ENCODE measurements around the gene SIX4. TPM values are rescaled to one million over a fixed set of nuclear protein-coding genes. Genes with fewer than 3 reads are reported as not detected.

The SIX4 gene
- total RNA-seq, 1 experiment from 2014 or later: 26.5 TPM

GRCh38 chr14:60722107-60722356 lies 2.1 kb downstream of the SIX4 start:
- Histone ChIP-seq H2BK15ac (ENCODE audit: low read depth, low read length) (no peak overlapping the region), H3K23me2 (ENCODE audit: insufficient read length, low read depth, low read length, poor library complexity, severe bottlenecking) (peaks cover 20% of the 10 kb centered on the region), H4K20me1 (ENCODE audit: control insufficient read depth, insufficient read depth, insufficient read length) (no peaks in the 10 kb centered on the region), H2BK20ac (ENCODE audit: low read depth, low read length, poor library complexity, severe bottlenecking) (no peak overlapping the region), H2AK5ac (ENCODE audit: insufficient read length, low read length) (no peak overlapping the region), H3K27me3 (ENCODE audit: insufficient read depth, low read length) (no peaks in the 10 kb centered on the region), H3K18ac (ENCODE audit: insufficient read length, low read depth, low read length) (no peak overlapping the region), H2BK5ac (ENCODE audit: insufficient read length, low read length) (no peak overlapping the region), H3K4ac (ENCODE audit: low read depth, low read length) (no peak overlapping the region), H3K27ac (ENCODE audit: insufficient read length, low read depth, low read length) (no peak overlapping the region), H3K79me1 (ENCODE audit: insufficient read depth, low read depth, low read length, poor library complexity, severe bottlenecking) (peaks cover 6% of the 10 kb centered on the region), H2BK120ac (ENCODE audit: low read depth, low read length, poor library complexity, severe bottlenecking) (no peak overlapping the region), H3K23ac (ENCODE audit: insufficient read length, low read depth, low read length) (no peak overlapping the region), H4K91ac (ENCODE audit: insufficient read length, low read depth, low read length) (no peak overlapping the region), H2BK12ac (ENCODE audit: insufficient read length, low read depth, low read length) (no peak overlapping the region), H4K8ac (replicated peaks; ENCODE audit: insufficient read length, low read depth, low read length) (no peak overlapping the region), H3K4me1 (ENCODE audit: insufficient read depth, low read length) (peaks cover 3% of the 10 kb centered on the region; the same call in 1 of the 2 replicates), H3K14ac (ENCODE audit: insufficient read depth, low read length) (peak overlapping the region; percentile 11; the same call in 1 of the 2 replicates), H2AFZ (ENCODE audit: low read length) (no peak overlapping the region), H3T11ph (ENCODE audit: low read length) (no peak overlapping the region), H4K5ac (ENCODE audit: insufficient read length, low read depth, low read length) (no peak overlapping the region), H3K79me2 (ENCODE audit: insufficient read depth, low read length) (peaks cover 7% of the 10 kb centered on the region; the same call in 1 of the 2 replicates), H3K9me3 (ENCODE audit: control insufficient read depth, low read depth, low read length) (no peaks in the 10 kb centered on the region), H3K56ac (ENCODE audit: insufficient read length, low read depth, low read length) (no peak overlapping the region), H3K4me2 (ENCODE audit: insufficient read depth, insufficient read length, low read length) (peak overlapping the region; percentile 75), H3K9ac (ENCODE audit: extremely low read depth, insufficient read length, low read length) (peak overlapping the region; percentile 72)
- no peak for DNase-seq
- H3K4me1 Mint-ChIP-seq: peaks cover 27 to 29% of the 10 kb centered on the region in 2 experiments
- no peak for TF ChIP-seq CTCF (conservative IDR thresholded peaks at IDR 0.05)
- WGBS (ENCODE audit: extremely low coverage, insufficient read length, low lambda C conversion rate): no CpG with 5 or more reads among the region's 11 CpGs
- H3K27me3 Mint-ChIP-seq (ENCODE audit: low read depth): peaks cover 1% of the 10 kb centered on the region; the same call in 1 of the 2 replicates
- peak overlapping the region; percentile 96 for H3K4me3 Mint-ChIP-seq
- H3K36me3 Mint-ChIP-seq (ENCODE audit: insufficient read depth in 1 of 3, low read depth in 3 of 3): peaks cover 22 to 30% (median 29%) of the 10 kb centered on the region in 3 experiments
- H3K27ac Mint-ChIP-seq: peak overlapping the region in 2 of 3 experiments; percentile 53 to 85; a peak in 4 of 7 replicates
- no peaks in the 10 kb centered on the region; a peak in 1 of 5 replicates for H3K9me3 Mint-ChIP-seq
